HAP-1 (cell line): ENCODE data around the gene NLRP10.
"Not testable (repeated sequence)": the region's sequence is repeated elsewhere in the genome, so short reads cannot be mapped to it uniquely, and the experiment has no call there.

Experiments
- DNase-seq, 2 experiments: peaks; one replicate each; pipeline ENCODE4 v3.0.0-alpha.2; 2016 to 2020; ENCODE audit warnings: low spot score in 2 of 2
- H3K27me3 ChIP-seq: fragments of 250-450 bp; sonication (Bioruptor Pico); 2 replicates; pipeline ENCODE4 v1.5.1; 2020; ENCODE audit warnings: low read depth, mild to moderate bottlenecking, moderate library complexity
- H3K36me3 ChIP-seq: fragments of 250-450 bp; sonication (Bioruptor Pico); replicated peaks from 2 replicates; pipeline ENCODE4 v1.5.1; 2020; ENCODE audit warnings: mild to moderate bottlenecking
- H3K4me1 ChIP-seq: fragments of 250-450 bp; sonication (Bioruptor Pico); 2 replicates; pipeline ENCODE4 v1.5.1; 2020; ENCODE audit warnings: mild to moderate bottlenecking
- H3K4me3 ChIP-seq: fragments of 250-450 bp; sonication (Bioruptor Pico); 2 replicates; pipeline ENCODE4 v1.5.1; 2020; ENCODE audit warnings: mild to moderate bottlenecking, moderate library complexity
- H3K9me3 ChIP-seq: fragments of 250-450 bp; sonication (Bioruptor Pico); 2 replicates; pipeline ENCODE4 v1.5.1; 2020; ENCODE audit warnings: mild to moderate bottlenecking, moderate library complexity
- in situ Hi-C: fragments of 300-500 bp; cut with MboI; formaldehyde crosslinking; loops from 3 replicates; pipeline ENCODE4 v1.14.3; 2020; ENCODE audit warnings: low sequenced_read_pairs, inconsistent platforms, mixed read lengths

NLRP10 gene

DNA sequence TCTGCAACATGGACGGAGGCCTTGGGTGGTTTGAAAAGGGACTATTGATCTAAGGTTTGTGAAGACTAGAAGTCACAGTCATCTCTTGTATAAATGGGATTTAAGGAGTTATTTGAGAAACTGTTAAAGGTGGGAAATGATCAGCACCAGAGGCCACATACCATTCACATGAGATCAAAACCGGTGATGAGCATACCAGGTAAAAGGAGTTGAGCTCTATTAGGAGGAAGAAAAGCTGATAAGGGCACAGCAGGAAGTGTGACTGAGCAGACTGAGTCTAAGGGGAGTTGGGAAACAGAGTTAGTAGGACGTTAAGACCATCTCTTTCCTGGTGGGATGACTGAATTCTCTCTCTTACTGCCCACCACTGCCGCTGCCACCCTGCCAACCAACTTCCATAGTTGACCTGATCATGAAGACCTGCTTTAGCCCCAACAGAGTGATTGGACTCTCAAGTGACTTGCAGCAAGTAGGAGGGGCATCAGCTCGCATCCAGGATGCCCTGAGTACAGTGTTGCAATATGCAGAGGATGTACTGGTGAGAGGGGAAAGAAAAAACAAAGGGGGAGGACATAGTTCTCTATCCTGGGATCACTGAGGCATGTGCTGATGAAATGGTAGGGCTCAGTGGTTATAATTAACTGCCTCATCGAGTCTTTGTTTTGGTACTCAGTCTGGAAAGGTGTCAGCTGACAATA lies 29.5 kb upstream of the NLRP10 start:
- H3K4me1 ChIP-seq, result no peaks in the 10 kb centered on the region
- H3K4me3 ChIP-seq, result no peak overlapping the region
- no peaks in the 10 kb centered on the region for H3K9me3 ChIP-seq
- H3K36me3 ChIP-seq, result peaks cover 78% of the 10 kb centered on the region
- no peaks in the 10 kb centered on the region for H3K27me3 ChIP-seq
- DNase-seq, result no peak
- in situ Hi-C loops, result no loop called here

- in situ Hi-C loops, H3K27me3 ChIP-seq, H3K9me3 ChIP-seq, DNase-seq: not testable (repeated sequence)
- Histone ChIP-seq H3K4me3 (peak overlapping the region; percentile 86), H3K4me1 (peaks cover 14% of the 10 kb centered on the region), H3K36me3 (peaks cover 33% of the 10 kb centered on the region)
Observed at GRCh38 chr11:7987560-7987883, 22.3 kb upstream of the NLRP10 start.

- DNase-seq, result peak; percentile 95 to 99
- in situ Hi-C loops, result no loop called here
- peaks cover 14% of the 10 kb centered on the region for H3K4me1 ChIP-seq
- H3K9me3 ChIP-seq, result no peaks in the 10 kb centered on the region
- peaks cover 28% of the 10 kb centered on the region for H3K36me3 ChIP-seq
- no peaks in the 10 kb centered on the region for H3K27me3 ChIP-seq
- peak within 1 kb of the TSS; percentile 86 for H3K4me3 ChIP-seq
Observed at GRCh38 chr11:7986768-7987559, 21.7 kb upstream of the NLRP10 start, which contains the start of gene EIF3F. EIF3F (plus strand) TSS chr11:7987337; CDS start chr11:7987353, 16 bp downstream.

GRCh38 chr11:7983832-7984590 lies 18.8 kb upstream of the NLRP10 start:
- H3K9me3 ChIP-seq, result no peaks in the 10 kb centered on the region
- no peak overlapping the region for H3K4me3 ChIP-seq
- no peaks in the 10 kb centered on the region for H3K27me3 ChIP-seq
- peaks cover 13% of the 10 kb centered on the region for H3K36me3 ChIP-seq
- DNase-seq, result no peak
- H3K4me1 ChIP-seq, result peaks cover 14% of the 10 kb centered on the region
- in situ Hi-C loops, result no loop called here

DNA sequence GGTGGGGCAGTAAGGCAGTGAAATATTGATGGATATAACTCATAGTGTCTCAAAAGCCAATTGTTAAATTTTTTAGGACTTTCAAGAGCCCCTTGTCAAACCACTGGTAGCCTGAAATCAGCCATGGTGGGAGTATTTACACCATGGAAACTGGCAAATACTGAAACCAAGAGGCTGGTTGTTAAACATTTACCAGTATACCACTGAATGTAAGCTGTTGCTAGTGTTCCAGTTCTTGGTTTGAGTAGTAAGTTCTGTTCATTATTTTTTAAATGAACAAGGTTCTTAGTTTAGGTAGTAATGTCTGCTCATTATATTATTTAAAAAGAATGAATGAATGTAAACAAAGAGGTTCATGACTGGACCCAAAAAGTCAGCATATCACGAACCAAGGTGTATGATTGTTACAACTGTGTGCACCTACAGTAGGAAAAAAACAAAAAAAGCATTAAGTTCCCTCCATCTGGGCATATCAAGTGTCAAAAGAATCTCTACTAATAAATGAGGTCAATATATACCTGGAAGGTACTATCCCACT lies 17.4 kb upstream of the NLRP10 start:
- Histone ChIP-seq H3K4me3 (no peak overlapping the region), H3K36me3 (peaks cover 5% of the 10 kb centered on the region; the same call in 1 of the 2 replicates), H3K4me1 (peaks cover 6% of the 10 kb centered on the region), H3K27me3 (no peaks in the 10 kb centered on the region), H3K9me3 (no peaks in the 10 kb centered on the region)
- in situ Hi-C loops, result no loop called here
- no peak for DNase-seq

GRCh38 chr11:7981619-7982157 lies 16.4 kb upstream of the NLRP10 start:
- no peaks in the 10 kb centered on the region for H3K9me3 ChIP-seq
- H3K36me3 ChIP-seq, result no peaks in the 10 kb centered on the region
- no peak overlapping the region for H3K4me3 ChIP-seq
- peaks cover 12% of the 10 kb centered on the region for H3K4me1 ChIP-seq
- H3K27me3 ChIP-seq, result no peaks in the 10 kb centered on the region
- no peak for DNase-seq
- in situ Hi-C loops, result no loop called here

- DNase-seq, result no peak
- Histone ChIP-seq H3K9me3 (no peaks in the 10 kb centered on the region), H3K4me3 (no peak overlapping the region), H3K36me3 (no peaks in the 10 kb centered on the region), H3K4me1 (peaks cover 7% of the 10 kb centered on the region), H3K27me3 (no peaks in the 10 kb centered on the region)
- in situ Hi-C loops, result no loop called here
Observed at GRCh38 chr11:7977232-7977917, 12.1 kb upstream of the NLRP10 start.

DNA sequence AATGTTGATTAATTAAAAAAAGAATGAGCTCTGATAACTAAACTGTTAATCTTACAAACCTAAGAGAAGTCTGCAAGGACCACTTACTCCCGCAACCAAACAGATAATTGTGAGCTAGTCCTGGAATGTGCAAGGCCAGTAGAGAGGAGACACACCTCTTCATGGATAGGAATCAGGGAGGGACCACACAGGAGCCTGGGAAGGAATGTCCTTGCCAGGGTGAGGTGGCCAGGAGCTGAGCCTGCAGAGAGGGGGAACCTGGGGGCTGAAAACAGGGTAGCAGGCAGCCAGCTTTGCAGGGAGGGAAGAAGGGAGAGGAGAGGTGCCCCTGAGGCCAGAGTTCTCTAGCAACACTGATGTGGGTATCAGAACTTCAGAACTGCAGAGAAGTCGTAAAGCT lies 9.4 kb upstream of the NLRP10 start:
- Histone ChIP-seq H3K9me3 (no peaks in the 10 kb centered on the region), H3K4me1 (peaks cover 7% of the 10 kb centered on the region), H3K4me3 (no peak overlapping the region), H3K27me3 (no peaks in the 10 kb centered on the region), H3K36me3 (no peaks in the 10 kb centered on the region)
- no peak for DNase-seq
- in situ Hi-C loops, result no loop called here

- peaks cover 7% of the 10 kb centered on the region for H3K4me1 ChIP-seq
- in situ Hi-C loops, result no loop called here
- no peak overlapping the region for H3K4me3 ChIP-seq
- H3K27me3 ChIP-seq, result no peaks in the 10 kb centered on the region
- no peak for DNase-seq
- H3K9me3 ChIP-seq, result no peaks in the 10 kb centered on the region
- no peaks in the 10 kb centered on the region for H3K36me3 ChIP-seq
Observed at GRCh38 chr11:7973011-7973410, 7.8 kb upstream of the NLRP10 start.

GRCh38 chr11:7971846-7972245 lies 6.6 kb upstream of the NLRP10 start:
- DNase-seq, result no peak
- no peaks in the 10 kb centered on the region; the same call in none of the 2 replicates for H3K4me1 ChIP-seq
- H3K27me3 ChIP-seq, result no peaks in the 10 kb centered on the region
- H3K4me3 ChIP-seq, result no peak overlapping the region
- in situ Hi-C loops, result no loop called here
- no peaks in the 10 kb centered on the region; the same call in 1 of the 2 replicates for H3K9me3 ChIP-seq
- no peaks in the 10 kb centered on the region for H3K36me3 ChIP-seq

DNA sequence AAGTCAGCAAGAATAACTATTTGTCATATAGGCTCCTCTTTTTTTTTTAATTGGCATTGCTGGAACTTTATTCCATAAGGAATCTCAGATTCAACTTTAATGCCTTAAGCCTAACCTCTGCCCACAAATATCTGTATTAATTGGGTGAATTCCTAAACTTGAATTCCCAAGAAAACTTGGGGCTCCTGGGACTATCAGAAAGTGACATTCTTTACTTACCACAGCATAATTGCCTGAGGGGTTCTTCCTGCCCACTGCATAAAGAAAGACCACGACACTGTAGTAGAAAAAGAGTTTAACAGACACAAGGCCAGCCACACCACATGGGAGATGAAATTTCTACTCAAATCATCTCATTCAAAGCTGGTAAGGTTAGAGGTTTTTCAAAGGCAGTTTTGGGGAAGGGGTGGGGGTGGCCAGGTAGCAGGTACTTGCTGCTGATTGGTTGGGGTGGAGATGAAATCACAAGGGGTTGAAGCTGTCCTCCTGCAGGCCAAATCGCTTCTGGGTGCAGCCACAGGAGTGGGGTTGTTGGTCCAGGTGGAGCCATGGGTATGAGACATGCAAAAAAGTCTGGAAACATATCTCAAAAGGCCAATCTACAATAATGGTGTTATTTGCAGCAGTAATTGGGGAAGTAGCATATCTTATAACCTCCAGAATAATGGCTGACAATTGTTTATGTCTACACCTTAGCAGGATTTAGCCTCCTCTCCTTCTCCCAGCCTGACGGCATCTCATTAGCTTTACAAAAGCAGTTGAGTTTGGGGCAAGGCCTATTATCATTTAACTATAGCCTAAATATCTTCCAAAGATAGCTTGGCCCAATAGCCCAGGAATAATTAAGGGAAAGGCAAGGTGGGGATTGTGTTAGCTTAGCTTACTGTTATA lies 4.8 kb upstream of the NLRP10 start:
- no peak overlapping the region for H3K4me3 ChIP-seq
- no peaks in the 10 kb centered on the region for H3K36me3 ChIP-seq
- H3K27me3 ChIP-seq, result no peaks in the 10 kb centered on the region
- no peaks in the 10 kb centered on the region; the same call in none of the 2 replicates for H3K4me1 ChIP-seq
- in situ Hi-C loops, result no loop called here
- no peak for DNase-seq
- H3K9me3 ChIP-seq, result no peaks in the 10 kb centered on the region; the same call in 1 of the 2 replicates

GRCh38 chr11:7968686-7969085 lies 3.4 kb upstream of the NLRP10 start:
- no peaks in the 10 kb centered on the region for H3K36me3 ChIP-seq
- H3K4me3 ChIP-seq, result no peak overlapping the region
- no peaks in the 10 kb centered on the region; the same call in none of the 2 replicates for H3K4me1 ChIP-seq
- H3K27me3 ChIP-seq, result no peaks in the 10 kb centered on the region
- no peaks in the 10 kb centered on the region; the same call in 1 of the 2 replicates for H3K9me3 ChIP-seq
- in situ Hi-C loops, result no loop called here
- no peak for DNase-seq
